PC-9 (cell line): ENCODE data around the gene CFAP77. TPM values are rescaled to one million over a fixed set of nuclear protein-coding genes. Genes with fewer than 3 reads are reported as not detected.

Experiments used
- BruUV-seq: library from RNA; stranded (reverse); fragments of 400-500 nt; replicated peaks from 2 replicates; lab custom pipeline; 2021; lab: Mats Ljungman, UMichigan
- CTCF ChIA-PET: fragments of 300-600 bp; sonication (Branson Sonifier 250); formaldehyde crosslinking; loops from one replicate; lab custom pipeline; 2022; ENCODE audit warnings: antibody characterized with exemption; lab: Charles Lee
- POLR2A ChIA-PET: fragments of 300-600 bp; sonication (Branson Sonifier 250); formaldehyde crosslinking; loops from one replicate; lab custom pipeline; 2022; ENCODE audit warnings: antibody characterized with exemption; ENCODE audit not compliant: unreplicated experiment; lab: Charles Lee
- DNase-seq, 2 experiments: peaks; one replicate each; pipeline versions ENCODE4 v3.0.0 to v3.0.0-alpha.2; 2015 to 2022; ENCODE audit warnings: mixed read lengths in 1 of 2
- H2AFZ ChIP-seq: fragments of 200-600 bp; sonication (generic); 2 replicates; pipeline ENCODE4 v1.8.1; 2017; ENCODE audit warnings: antibody characterized with exemption
- H3F3A ChIP-seq: fragments of 200-600 bp; sonication (generic); 2 replicates; pipeline ENCODE4 v1.8.1; 2017; ENCODE audit warnings: antibody characterized with exemption, mild to moderate bottlenecking, low read depth; ENCODE audit not compliant: insufficient read depth
- H3K27ac ChIP-seq: fragments of 200-600 bp; sonication (generic); 2 replicates; pipeline ENCODE4 v1.6.1; 2016; ENCODE audit warnings: mixed run types
- H3K27me3 ChIP-seq: fragments of 200-600 bp; sonication (generic); 2 replicates; pipeline ENCODE4 v1.6.1; 2016; ENCODE audit warnings: low read depth, mixed run types; ENCODE audit not compliant: insufficient read depth
- H3K36me3 ChIP-seq: fragments of 200-600 bp; sonication (generic); 2 replicates; pipeline ENCODE4 v1.6.1; 2016; ENCODE audit warnings: low read depth, mixed run types
- H3K4me1 ChIP-seq: fragments of 200-600 bp; sonication (generic); replicated peaks from 2 replicates; pipeline ENCODE4 v1.6.1; 2016; ENCODE audit warnings: mixed run types; ENCODE audit not compliant: insufficient read depth
- H3K4me2 ChIP-seq: fragments of 200-600 bp; sonication (generic); 2 replicates; pipeline ENCODE4 v1.6.1; 2017; ENCODE audit warnings: mixed run types
- H3K4me3 ChIP-seq: fragments of 200-600 bp; sonication (generic); 2 replicates; pipeline ENCODE4 v1.6.1; 2016; ENCODE audit warnings: mixed run types
- H3K79me2 ChIP-seq: fragments of 200-600 bp; sonication (generic); 2 replicates; pipeline ENCODE4 v1.6.1; 2017; ENCODE audit warnings: low read depth, mixed run types
- H3K9me2 ChIP-seq: fragments of 200-600 bp; sonication (generic); 2 replicates; pipeline ENCODE4 v1.8.1; 2017; ENCODE audit warnings: mild to moderate bottlenecking; ENCODE audit not compliant: insufficient read depth
- H3K9me3 ChIP-seq: fragments of 200-600 bp; sonication (generic); 2 replicates; pipeline ENCODE4 v1.8.1; 2016; ENCODE audit warnings: low read depth; ENCODE audit not compliant: insufficient read depth
- H4K20me1 ChIP-seq: fragments of 200-600 bp; sonication (generic); 2 replicates; pipeline ENCODE4 v1.8.1; 2017; ENCODE audit not compliant: insufficient read depth
- EZH2 ChIP-seq: fragments of 200-600 bp; sonication (generic); IDR thresholded peaks from 2 replicates; pipeline ENCODE4 v1.8.0; 2017; ENCODE audit warnings: antibody characterized with exemption, low read depth
- intact Hi-C: fragments of 100-400 bp; cut with micrococcal nuclease; formaldehyde crosslinking; loops from one replicate; pipeline ENCODE4 v1.10.0; 2022; ENCODE audit not compliant: unreplicated experiment
- total RNA-seq: library from RNA; stranded (reverse); gene quantifications from 2 replicates; pipeline ENCODE4 v1.2.3, GENCODE V29; 2021
- TF ChIP-seq, protein P1 (sequence below): fragments of 200-600 bp; sonication (generic); conservative IDR thresholded peaks from 2 replicates; pipeline ENCODE4 v1.6.1; 2017; ENCODE audit warnings: mixed run types, antibody characterized with exemption, mild to moderate bottlenecking, moderate library complexity

CFAP77 gene
- total RNA-seq, 1 experiment from 2014 or later = not detected

DNA sequence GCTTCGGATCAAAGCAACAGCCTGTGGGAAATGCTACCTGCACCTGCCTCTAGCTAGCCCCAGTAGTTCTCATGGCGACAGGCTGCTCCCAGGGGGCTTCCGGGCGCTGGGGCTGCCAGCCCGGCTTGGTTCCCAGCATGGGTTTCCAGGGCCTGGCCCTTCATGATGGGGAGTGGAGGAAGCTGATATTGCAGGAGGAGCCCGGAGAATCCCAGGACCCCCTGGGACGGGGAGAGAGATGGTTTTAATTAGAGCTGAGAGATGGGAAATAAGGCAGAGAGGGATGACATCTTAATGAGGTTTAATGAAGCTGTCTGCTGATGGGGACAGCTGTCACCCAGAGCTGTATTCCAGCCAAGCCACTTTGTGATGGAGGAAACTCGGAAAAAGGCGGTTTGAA, 78.6 kb downstream of the CFAP77 start:
- peaks cover 95% of the 10 kb centered on the region for H3K27me3 ChIP-seq
- ChIA-PET POLR2A (no interaction called here), CTCF (no interaction called here)
- no TSS peak for BruUV-seq
- no peak overlapping the region for H3K4me3 ChIP-seq
- TF ChIP-seq, protein P1, sequence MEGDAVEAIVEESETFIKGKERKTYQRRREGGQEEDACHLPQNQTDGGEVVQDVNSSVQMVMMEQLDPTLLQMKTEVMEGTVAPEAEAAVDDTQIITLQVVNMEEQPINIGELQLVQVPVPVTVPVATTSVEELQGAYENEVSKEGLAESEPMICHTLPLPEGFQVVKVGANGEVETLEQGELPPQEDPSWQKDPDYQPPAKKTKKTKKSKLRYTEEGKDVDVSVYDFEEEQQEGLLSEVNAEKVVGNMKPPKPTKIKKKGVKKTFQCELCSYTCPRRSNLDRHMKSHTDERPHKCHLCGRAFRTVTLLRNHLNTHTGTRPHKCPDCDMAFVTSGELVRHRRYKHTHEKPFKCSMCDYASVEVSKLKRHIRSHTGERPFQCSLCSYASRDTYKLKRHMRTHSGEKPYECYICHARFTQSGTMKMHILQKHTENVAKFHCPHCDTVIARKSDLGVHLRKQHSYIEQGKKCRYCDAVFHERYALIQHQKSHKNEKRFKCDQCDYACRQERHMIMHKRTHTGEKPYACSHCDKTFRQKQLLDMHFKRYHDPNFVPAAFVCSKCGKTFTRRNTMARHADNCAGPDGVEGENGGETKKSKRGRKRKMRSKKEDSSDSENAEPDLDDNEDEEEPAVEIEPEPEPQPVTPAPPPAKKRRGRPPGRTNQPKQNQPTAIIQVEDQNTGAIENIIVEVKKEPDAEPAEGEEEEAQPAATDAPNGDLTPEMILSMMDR = no peak
- no peak for TF ChIP-seq EZH2
- no peak overlapping the region for H3K27ac ChIP-seq
- H3K4me2 ChIP-seq = no peak overlapping the region
- peaks cover 4% of the 10 kb centered on the region; the same call in 1 of the 2 replicates for H3K9me3 ChIP-seq
- no peaks in the 10 kb centered on the region for H4K20me1 ChIP-seq
- H3K36me3 ChIP-seq = no peaks in the 10 kb centered on the region
- no peak for DNase-seq
- intact Hi-C loops = no loop called here
- H3K4me1 ChIP-seq = no peaks in the 10 kb centered on the region
- H3K79me2 ChIP-seq = no peaks in the 10 kb centered on the region
- H3K9me2 ChIP-seq = no peaks in the 10 kb centered on the region
- no peak overlapping the region for H2AFZ ChIP-seq
- H3F3A ChIP-seq = no peaks in the 10 kb centered on the region

DNA sequence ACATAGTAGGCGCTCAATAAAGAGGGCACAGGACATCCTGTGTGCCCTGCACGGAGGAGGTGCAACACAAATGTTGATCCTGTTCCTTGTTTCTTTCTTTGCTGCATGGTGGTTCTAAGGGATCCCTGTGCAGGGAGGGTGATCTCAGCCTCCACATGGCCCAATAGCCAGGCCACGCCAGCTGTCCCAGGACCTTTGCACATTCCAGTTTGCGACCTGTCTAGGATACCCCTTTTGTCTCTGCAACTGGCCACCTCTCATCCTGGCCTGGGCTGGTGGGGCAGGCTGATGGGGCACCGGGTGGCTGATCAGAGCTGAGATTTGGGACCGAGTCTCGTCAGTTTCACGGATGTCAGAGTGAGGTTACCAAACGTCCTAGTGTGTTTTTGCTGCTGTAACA, 79.5 kb downstream of the CFAP77 start:
- BruUV-seq = no TSS peak
- H3K27me3 ChIP-seq = peaks cover 96% of the 10 kb centered on the region
- POLR2A ChIA-PET = no interaction called here

DNA sequence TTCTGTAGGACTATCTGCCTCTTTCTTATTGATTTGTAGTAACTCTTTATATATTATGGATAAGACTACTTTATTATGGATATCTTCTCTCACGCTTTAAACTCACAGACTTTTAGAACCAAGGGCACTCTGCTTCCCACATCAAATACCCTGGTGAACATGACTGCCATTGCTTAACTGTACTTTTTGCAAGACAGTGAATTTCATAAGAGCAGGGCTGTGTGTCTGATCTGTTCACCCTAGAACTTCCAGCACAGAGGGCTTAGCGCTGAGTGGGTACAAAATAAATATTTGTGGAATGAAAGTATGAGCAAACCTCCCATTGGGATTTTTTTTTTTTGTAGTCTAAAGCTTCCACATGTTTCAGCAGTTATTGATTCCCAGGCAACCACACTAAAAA, 84.8 kb downstream of the CFAP77 start:
- CTCF ChIA-PET = no interaction called here
- H3K27me3 ChIP-seq = peaks cover 100% of the 10 kb centered on the region
- intact Hi-C loops = no loop called here

More for the DNA sequence above, 79.5 kb downstream of the CFAP77 start:
- Histone ChIP-seq H3K4me3 (no peak overlapping the region), H3K79me2 (no peaks in the 10 kb centered on the region), H4K20me1 (no peaks in the 10 kb centered on the region), H3K9me3 (peaks cover 4% of the 10 kb centered on the region; the same call in 1 of the 2 replicates), H3K27ac (no peak overlapping the region), H2AFZ (no peak overlapping the region), H3K36me3 (no peaks in the 10 kb centered on the region), H3F3A (no peaks in the 10 kb centered on the region), H3K4me2 (no peak overlapping the region), H3K9me2 (no peaks in the 10 kb centered on the region), H3K4me1 (no peaks in the 10 kb centered on the region)
- TF ChIP-seq, protein P1 = no peak
- no peak for TF ChIP-seq EZH2
- intact Hi-C loops = no loop called here
- CTCF ChIA-PET = no interaction called here
- no peak for DNase-seq

More for the DNA sequence above, 84.8 kb downstream of the CFAP77 start:
- H3K36me3 ChIP-seq = no peaks in the 10 kb centered on the region
- DNase-seq = no peak
- no peak overlapping the region for H3K27ac ChIP-seq
- no peak for TF ChIP-seq EZH2
- TF ChIP-seq, protein P1 = no peak
- no peaks in the 10 kb centered on the region for H3K9me3 ChIP-seq
- no peaks in the 10 kb centered on the region for H3F3A ChIP-seq
- H3K4me3 ChIP-seq = no peak overlapping the region
- H3K9me2 ChIP-seq = no peaks in the 10 kb centered on the region
- H3K4me2 ChIP-seq = no peak overlapping the region
- H4K20me1 ChIP-seq = no peaks in the 10 kb centered on the region
- H3K4me1 ChIP-seq = no peaks in the 10 kb centered on the region
- H3K79me2 ChIP-seq = no peaks in the 10 kb centered on the region
- H2AFZ ChIP-seq = no peak overlapping the region
- POLR2A ChIA-PET = no interaction called here
- BruUV-seq = no TSS peak
